WTC11 (cell line): ENCODE measurements around the gene EDEM2. TPM values are rescaled to one million over a fixed set of nuclear protein-coding genes. Genes with fewer than 3 reads are reported as not detected.

ENCODE experiments used
- ATAC-seq: fragments of 200-7000 bp; cut with Tn5 transposase; 2 replicates; pipeline ENCODE4 v1.10.0; 2021; ENCODE audit warnings: mild to moderate bottlenecking, moderate library complexity
- CTCF ChIA-PET: fragments of 300-600 bp; sonication (Branson Sonifier 250); formaldehyde crosslinking; loops from one replicate; lab custom pipeline; 2021; ENCODE audit warnings: antibody characterized with exemption; lab: Charles Lee
- POLR2A ChIA-PET: fragments of 350-600 bp; sonication (Branson Sonifier 250); formaldehyde crosslinking; loops from one replicate; lab custom pipeline; 2021; ENCODE audit warnings: antibody characterized with exemption; lab: Charles Lee
- DNase-seq: peaks from one replicate; pipeline ENCODE4 v3.0.0; 2021; ENCODE audit warnings: low spot score
- H3K27ac Mint-ChIP-seq: 2 replicates; pipeline ENCODE4 v1.8.0; 2021; ENCODE audit warnings: mixed read lengths
- H3K27me3 Mint-ChIP-seq: 2 replicates; pipeline ENCODE4 v1.8.0; 2021; ENCODE audit warnings: low read depth, mild to moderate bottlenecking, moderate library complexity, mixed read lengths
- H3K36me3 Mint-ChIP-seq: 2 replicates; pipeline ENCODE4 v1.8.0; 2021; ENCODE audit warnings: mixed read lengths
- H3K4me1 Mint-ChIP-seq: 2 replicates; pipeline ENCODE4 v1.8.0; 2022; ENCODE audit warnings: mixed read lengths
- H3K4me3 Mint-ChIP-seq: 2 replicates; pipeline ENCODE4 v1.8.0; 2021; ENCODE audit warnings: mild to moderate bottlenecking, moderate library complexity, mixed read lengths
- H3K9me3 Mint-ChIP-seq: 2 replicates; pipeline ENCODE4 v1.8.0; 2021; ENCODE audit warnings: mixed read lengths
- AR ChIP-seq: fragments of 250-450 bp; sonication (Bioruptor Pico); IDR thresholded peaks from 2 replicates; pipeline ENCODE4 v1.9.0; 2021; ENCODE audit warnings: mild to moderate bottlenecking
- GRHL2 ChIP-seq: fragments of 250-450 bp; sonication (Bioruptor Pico); IDR thresholded peaks from 2 replicates; pipeline ENCODE4 v1.8.0; 2022; ENCODE audit warnings: mild to moderate bottlenecking, moderate library complexity; ENCODE audit not compliant: insufficient replicate concordance, severe bottlenecking
- MLX ChIP-seq: sonication (generic); formaldehyde crosslinking; IDR thresholded peaks from 2 replicates; pipeline ENCODE4 v1.8.1; 2023; ENCODE audit warnings: mild to moderate bottlenecking, missing genetic modification reagents, moderate library complexity
- MXD4 ChIP-seq: fragments of 250-450 bp; sonication (Bioruptor Pico); IDR thresholded peaks from 2 replicates; pipeline ENCODE4 v1.8.0; 2021; ENCODE audit warnings: mild to moderate bottlenecking, moderate library complexity, borderline replicate concordance
- SOX15 ChIP-seq: fragments of 250-450 bp; sonication (Bioruptor Pico); IDR thresholded peaks from 2 replicates; pipeline ENCODE4 v1.9.0; 2021; ENCODE audit warnings: mild to moderate bottlenecking
- USF1 ChIP-seq: sonication (generic); formaldehyde crosslinking; IDR thresholded peaks from 2 replicates; pipeline ENCODE4 v1.8.0; 2022; ENCODE audit warnings: mild to moderate bottlenecking, missing genetic modification reagents
- ZNF138 ChIP-seq: sonication (generic); formaldehyde crosslinking; conservative IDR thresholded peaks from 2 replicates; pipeline ENCODE4 v1.8.1; 2022; ENCODE audit warnings: mild to moderate bottlenecking, moderate library complexity, missing genetic modification reagents
- ZNF281 ChIP-seq: sonication (generic); formaldehyde crosslinking; IDR thresholded peaks from 2 replicates; pipeline ENCODE4 v1.8.0; 2023; ENCODE audit warnings: mild to moderate bottlenecking, missing genetic modification reagents
- ZNF512 ChIP-seq: sonication (generic); formaldehyde crosslinking; IDR thresholded peaks from 2 replicates; pipeline ENCODE4 v1.8.1; 2022; ENCODE audit warnings: missing genetic modification reagents, borderline replicate concordance
- total RNA-seq: library from RNA; stranded (reverse); gene quantifications from 3 replicates; pipeline ENCODE4 v1.2.3, GENCODE V29; 2021

Gene EDEM2
- total RNA-seq, 1 experiment from 2014 or later: 22.7 TPM

GRCh38 chr20:35088231-35089145 lies 58.6 kb downstream of the EDEM2 start (continued):
- TF ChIP-seq AR (CRISPR knock-in tag) (no peak), GRHL2 (CRISPR knock-in tag) (no peak), USF1 (CRISPR knock-in tag) (no peak), ZNF138 (CRISPR knock-in tag) (no peak), MXD4 (CRISPR knock-in tag) (no peak)

- CTCF ChIA-PET: no interaction called here
These were observed 59.3 kb downstream of the EDEM2 start for GRCh38 chr20:35087791-35088190.

More at GRCh38 chr20:35087791-35088190, 59.3 kb downstream of the EDEM2 start:
- H3K36me3 Mint-ChIP-seq: peaks cover 8% of the 10 kb centered on the region
- DNase-seq (no peak), ATAC-seq (no peak)
- no peak overlapping the region for H3K4me3 Mint-ChIP-seq
- POLR2A ChIA-PET: no interaction called here
- no peaks in the 10 kb centered on the region for H3K27me3 Mint-ChIP-seq
- no peaks in the 10 kb centered on the region for H3K9me3 Mint-ChIP-seq
- H3K27ac Mint-ChIP-seq: no peak overlapping the region
- no peak for TF ChIP-seq SOX15
- no peak for TF ChIP-seq MLX
- no peak for TF ChIP-seq ZNF281
- no peak for TF ChIP-seq ZNF512 (CRISPR knock-in tag)
- peaks cover 21% of the 10 kb centered on the region for H3K4me1 Mint-ChIP-seq
